Raji (cell line): Measurements from ENCODE around the gene SURF4.

Source experiments
- POLR2A ChIP-seq: IDR thresholded peaks from 2 replicates; pipeline ENCODE4 v1.6.1; 2011; ENCODE audit warnings: low read depth, low read length, control low read depth; ENCODE audit not compliant: insufficient read depth

Gene SURF4

GRCh38 chr9:133382507-133383141 is 6.8 kb upstream of the SURF4 start:
- TF ChIP-seq POLR2A = no peak

GRCh38 chr9:133380734-133381133 is 4.9 kb upstream of the SURF4 start:
- no peak for TF ChIP-seq POLR2A

GRCh38 chr9:133379153-133380086 is 3.6 kb upstream of the SURF4 start:
- TF ChIP-seq POLR2A = no peak

- TF ChIP-seq POLR2A = no peak
Measured at GRCh38 chr9:133378408-133378962, 2.6 kb upstream of the SURF4 start.

- no peak for TF ChIP-seq POLR2A
Measured at GRCh38 chr9:133377721-133378216, 1.9 kb upstream of the SURF4 start.

- no peak for TF ChIP-seq POLR2A
Measured at GRCh38 chr9:133375116-133375723, 640 bp downstream of the SURF4 start.

GRCh38 chr9:133374612-133375115 is 1.2 kb downstream of the SURF4 start:
- no peak for TF ChIP-seq POLR2A

- TF ChIP-seq POLR2A = no peak
Measured at GRCh38 chr9:133372144-133372543, 3.7 kb downstream of the SURF4 start.

- no peak for TF ChIP-seq POLR2A
Measured at GRCh38 chr9:133371261-133371711, 4.6 kb downstream of the SURF4 start.

- no peak for TF ChIP-seq POLR2A
Measured at GRCh38 chr9:133370685-133371084, 5.2 kb downstream of the SURF4 start.

- TF ChIP-seq POLR2A = no peak
Measured at GRCh38 chr9:133369933-133370332, 5.9 kb downstream of the SURF4 start.

GRCh38 chr9:133369422-133369821 is 6.4 kb downstream of the SURF4 start:
- TF ChIP-seq POLR2A = no peak

- no peak for TF ChIP-seq POLR2A
Measured at GRCh38 chr9:133368249-133368881, 7.5 kb downstream of the SURF4 start.

- no peak for TF ChIP-seq POLR2A
Measured at GRCh38 chr9:133367778-133368177, 8.1 kb downstream of the SURF4 start.

GRCh38 chr9:133367221-133367620 is 8.6 kb downstream of the SURF4 start:
- TF ChIP-seq POLR2A = no peak
